Measurements from ENCODE around the gene IGFALS.
A peak's percentile ranks its signal among the peaks of the same experiment; 100 is the strongest.

The IGFALS gene

DNA sequence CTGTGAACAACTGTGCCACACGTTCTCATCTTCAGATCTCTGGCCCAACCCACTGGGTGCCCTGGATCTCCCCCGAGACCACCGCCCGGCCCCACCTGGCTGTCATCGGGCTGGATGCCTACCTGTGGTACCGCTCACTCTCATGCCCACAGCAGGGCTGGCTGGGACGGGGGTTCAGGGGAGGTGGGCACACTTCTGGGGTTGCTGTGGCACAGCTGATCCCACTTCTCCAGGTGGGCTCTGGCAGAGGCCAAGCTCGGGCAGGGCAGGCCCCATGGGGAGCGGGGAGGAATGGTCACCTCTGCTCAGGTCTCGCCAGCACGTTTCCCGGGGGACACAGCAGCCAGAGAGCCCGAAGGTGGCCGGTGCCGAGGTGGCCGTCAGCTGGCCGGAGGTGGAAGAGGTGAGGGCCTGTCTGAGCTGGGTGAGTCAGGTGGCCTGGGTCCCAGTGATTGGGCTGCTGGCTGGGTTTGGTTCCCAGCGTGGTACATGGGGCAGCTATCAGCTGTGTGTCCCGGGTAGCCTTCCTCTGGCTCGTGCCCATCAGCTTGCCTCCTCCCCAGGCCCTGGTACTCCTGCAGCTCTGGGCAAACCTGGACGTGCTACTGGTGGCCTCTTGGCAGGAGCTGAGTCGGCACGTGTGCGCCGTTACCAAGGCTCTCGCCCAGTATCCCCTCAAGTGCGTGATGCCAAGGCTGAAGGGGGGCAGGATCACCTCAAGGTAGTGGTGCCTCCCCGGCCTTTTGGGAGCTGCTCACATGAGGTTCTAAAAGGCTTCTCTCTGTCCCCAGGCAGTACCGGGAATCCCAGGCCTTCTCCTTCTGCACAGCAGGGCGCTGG, 18.3 kb downstream of the IGFALS start:
- no peak for DNase-seq

DNA sequence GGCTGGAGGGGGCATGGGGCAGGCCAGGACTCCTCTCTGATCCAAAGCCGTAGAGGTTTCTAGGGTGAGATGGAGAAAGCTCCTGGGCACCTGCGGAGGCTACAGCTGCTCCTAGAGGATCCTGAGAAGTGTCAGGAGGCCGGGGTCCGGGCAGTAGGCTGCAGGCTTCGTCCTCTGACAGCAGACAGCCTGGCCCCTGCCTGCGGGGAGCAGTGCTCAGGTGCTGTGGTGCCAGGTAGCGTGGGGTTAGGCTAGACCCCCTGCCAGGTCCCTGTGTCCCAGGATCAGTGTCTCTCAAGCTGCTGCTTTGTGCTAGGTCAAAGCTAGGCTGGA, 19.1 kb downstream of the IGFALS start:
- DNase-seq, result no peak

DNA sequence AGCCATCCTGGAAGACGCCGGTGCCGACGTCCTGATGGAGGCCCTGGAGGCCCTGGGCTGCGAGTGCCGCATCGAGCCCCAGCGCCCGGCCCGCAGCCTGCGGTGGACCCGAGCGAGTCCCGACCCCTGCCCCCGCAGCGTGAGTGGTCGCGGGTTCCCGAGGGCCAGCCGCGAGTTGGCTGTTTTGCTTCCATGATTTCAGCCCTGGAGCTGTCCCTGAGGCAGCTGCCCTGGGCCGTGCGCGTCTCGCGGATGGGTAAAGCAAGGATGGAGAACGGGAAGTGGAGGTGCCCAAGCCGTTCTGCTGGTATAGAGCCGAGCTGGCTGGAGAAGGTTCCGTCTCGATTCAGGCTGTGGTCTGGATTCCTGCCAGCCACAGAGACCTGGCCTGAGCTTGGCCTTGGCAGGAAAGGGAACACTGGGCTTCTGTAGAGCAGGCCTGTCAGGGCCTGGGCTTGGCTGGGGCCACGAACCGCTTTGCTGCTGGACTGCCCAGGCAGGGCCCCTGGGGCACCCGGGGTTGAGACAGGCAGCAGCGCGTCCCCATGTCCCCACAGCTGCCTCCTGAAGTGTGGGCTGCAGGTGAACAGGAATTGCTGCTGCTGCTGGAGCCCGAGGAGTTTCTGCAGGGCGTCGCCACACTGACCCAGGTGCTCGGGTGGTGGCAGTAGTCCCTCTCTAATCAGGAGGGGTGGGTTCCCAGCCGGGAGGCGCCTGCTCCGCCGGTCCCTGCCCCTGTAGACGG, 19.6 kb downstream of the IGFALS start:
- DNase-seq, result peak; percentile 53

DNA sequence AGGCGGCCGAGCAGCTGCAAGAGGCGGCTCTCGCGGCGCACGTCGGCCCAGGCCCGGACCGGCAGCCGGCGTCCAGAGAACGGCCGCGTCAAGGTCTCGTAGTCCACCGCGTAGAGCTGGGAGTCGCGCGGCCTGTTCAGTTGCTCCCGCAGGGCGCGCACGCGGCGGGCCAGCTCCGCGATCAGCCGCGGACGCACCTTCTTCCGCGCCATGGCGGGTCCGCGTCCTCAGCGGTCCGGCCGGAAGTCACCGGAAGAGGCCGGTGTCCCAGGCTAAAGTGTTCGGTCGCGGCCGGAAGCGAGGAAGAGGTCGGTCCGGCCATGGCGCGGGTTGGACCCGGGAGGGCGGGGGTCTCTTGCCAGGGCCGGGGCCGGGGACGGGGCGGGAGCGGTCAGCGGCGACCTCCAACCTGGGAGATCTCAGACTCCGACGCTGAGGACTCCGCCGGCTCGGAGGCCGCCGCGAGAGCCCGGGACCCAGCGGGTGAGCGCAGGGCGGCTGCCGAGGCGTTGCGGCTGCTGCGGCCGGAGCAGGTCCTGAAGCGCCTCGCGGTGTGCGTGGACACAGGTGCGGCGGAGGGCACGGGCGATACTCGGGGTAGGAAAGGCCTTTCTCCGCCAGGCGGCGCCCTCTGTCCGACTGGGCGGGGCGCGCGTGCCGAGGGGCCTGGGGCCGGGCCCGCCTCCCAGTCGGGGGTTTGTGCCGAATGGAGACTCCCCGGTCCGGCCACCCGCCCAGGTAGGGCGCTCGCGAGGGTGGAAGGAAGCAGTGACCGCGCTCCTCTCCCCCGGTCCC, 20.4 kb downstream of the IGFALS start, which contains the start of gene MRPS34:
Gene MRPS34 (minus strand): TSS at position 227 of the 795 bp plus-strand sequence. CDS start 15 bp downstream, at position 212.
- peak; percentile 96 for DNase-seq

DNA sequence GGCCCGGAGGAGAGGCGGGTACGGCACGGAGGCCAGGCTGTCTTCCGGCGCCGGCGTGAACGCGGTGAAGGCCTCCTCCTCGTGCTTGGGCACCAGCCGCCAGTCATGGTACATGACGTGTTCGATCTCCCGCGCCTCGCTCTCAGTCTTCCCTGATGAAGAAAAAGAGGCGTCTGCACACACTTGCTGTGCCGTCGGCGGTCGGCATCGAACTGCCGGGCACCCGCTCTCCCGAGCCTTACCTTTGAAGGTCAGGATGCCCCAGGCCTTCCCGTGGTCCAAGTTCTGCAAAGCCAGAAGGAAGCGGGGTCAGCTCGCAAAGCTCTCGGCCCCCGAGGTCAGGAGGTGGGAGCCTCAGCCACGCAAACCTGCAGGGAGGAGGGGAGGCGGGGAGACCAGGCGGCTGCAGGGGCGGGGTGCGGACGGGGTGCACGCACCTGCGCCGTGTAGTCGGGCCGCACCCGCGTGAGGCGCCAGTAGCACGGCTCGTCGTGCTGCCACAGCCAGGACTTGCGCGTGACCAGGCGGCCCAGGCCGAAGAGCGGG, 21.1 kb downstream of the IGFALS start, which contains the start of gene EME2:
Gene EME2 (plus strand): TSS at position 449 of the 546 bp plus-strand sequence. CDS start 418 bp downstream, outside the sequence.
- peak; percentile 75 for DNase-seq

DNA sequence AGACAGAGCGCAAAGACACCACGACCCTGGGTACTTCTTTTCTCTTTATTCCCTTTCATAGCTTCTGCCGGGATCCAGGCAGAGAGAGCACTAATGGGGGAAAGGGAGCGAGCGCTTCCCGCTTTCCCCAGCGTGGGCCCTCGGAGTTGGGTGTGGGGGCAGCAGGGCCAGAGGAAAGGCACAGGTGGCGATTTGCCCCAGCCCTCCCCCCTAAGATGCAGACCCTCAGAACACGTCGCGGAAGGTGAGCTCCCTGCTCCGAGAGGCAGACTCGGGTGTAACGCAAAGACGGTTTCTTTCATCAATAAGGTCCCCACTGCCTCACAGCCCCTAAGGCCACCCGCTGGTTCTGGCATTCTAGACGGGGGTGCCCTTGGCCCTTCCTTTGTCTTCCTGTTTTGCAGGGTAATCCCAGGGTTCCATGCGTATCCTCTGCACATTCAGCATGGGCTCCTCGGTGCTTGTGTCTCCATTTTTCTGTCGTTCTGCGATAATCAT, 21.6 kb downstream of the IGFALS start:
- peak; percentile 75 for DNase-seq

DNA sequence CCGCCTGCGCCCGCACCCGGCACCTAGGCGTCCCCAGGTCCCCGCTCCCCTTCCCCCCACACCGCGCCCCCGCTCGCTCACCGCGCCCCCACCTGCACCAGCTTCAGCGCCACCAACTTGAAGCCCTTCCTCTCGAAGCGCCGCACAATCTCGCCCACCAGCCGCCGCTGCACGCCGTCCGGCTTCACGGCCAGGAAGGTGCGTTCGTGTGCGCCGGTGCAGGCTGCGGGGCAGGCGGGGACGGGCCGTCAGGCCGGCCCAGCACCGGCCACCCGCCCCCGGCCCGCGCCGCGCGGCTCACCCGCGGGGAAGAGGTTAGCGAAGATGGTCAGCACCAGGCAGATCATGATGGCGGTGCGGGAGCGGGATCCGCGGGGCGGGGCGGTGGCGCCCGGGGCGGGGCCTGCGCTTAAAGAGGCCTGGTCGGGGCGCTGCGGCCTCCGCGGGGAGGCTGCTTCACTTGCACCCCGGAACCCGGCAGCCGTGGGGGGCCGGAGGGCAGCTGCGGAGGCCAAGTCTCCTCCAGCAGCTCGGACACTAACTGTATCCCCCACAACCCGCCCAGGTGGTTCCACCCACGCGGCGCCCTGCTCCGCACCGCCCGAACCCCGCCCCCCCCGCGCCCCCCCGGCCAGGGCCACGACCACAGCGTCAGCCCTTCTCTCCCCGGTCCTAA, 22.2 kb downstream of the IGFALS start, which contains the start of gene NME3:
Gene NME3 (minus strand): TSS at position 356 of the 676 bp plus-strand sequence. CDS start 9 bp downstream, at position 347.
- DNase-seq, result peak; percentile 73

DNA sequence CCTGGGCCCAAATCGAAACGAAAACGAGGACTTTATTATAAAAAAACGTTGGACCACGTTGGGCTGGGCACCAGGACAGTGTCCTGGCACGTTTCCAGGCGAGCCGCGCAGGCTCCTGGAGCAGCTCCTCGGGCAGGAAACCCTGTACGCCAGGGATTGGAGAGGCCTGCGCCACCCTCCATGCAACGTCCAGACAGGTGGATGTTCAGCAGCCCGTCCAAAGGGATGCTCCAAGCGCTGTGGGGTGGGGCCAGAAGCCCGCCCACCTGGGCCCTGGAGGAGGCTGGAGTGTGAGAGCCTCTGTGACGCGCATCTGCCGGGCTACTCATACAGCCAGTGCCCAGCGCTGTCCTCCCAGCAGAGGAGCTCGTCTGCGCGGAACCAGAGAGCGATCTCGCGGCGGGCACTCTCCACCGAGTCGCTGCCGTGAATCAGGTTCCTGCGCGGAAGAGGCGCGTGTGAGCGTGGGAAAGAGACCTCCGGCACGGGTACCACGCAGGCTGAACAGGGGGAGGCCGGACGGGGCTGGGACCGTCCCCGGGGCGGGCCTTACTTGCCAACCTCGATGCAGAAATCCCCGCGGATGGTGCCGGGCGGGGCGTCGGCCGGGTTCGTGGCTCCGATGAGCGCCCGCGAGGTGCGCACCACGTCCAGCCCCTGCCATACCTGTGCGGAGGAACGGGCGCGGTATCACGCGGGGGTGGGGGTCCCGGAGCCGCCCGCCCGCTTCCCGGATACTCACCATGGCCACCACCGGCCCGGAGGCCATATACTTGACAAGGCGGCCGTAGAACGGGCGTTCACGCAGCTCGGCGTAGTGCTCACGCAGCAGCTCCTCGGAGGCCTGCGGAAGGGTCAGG, 22.9 kb downstream of the IGFALS start:
- no peak for DNase-seq

DNA sequence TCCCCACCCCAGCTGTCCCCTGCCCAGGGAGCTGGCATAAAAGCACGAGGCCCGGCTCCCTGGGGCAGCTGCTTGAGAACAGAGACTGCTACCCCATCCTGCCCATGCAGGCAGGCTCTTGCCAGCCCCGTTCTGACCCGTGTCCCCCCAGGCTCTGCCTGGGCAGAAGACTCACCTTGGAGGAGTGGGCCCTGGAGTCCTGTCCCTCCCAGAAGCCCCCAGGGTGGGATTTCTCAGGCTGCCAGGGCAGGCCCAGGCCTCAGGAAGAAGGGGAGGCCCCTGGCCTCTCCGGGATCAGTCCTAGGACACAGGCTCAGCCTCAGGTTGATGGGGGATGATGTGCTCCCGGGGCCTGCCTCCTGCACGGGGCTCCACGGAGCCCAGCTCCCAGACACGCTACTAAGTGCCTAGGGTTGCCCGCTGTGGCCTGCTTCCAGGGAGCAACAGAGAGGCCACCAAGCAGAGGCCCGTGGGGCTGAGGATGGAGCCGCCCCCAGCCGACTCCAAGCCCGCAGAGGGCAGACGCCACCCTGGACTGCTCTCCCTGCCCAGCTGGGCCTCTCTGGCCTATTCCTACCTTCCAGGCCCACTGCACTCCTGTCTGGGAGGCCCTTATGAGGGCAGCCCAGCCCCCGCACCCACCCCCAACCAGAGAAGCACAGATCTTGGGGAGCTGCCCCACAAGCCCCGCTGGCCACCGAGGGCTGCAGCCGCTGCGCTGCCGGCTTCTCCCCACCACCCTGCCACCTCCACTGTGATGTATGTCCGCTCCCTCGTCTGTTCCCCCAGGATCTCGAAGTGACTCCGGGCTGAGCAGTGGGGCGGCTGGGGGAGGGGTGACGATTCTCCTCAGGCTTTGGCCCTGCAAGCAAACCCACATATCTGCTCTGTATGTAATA, 23.9 kb downstream of the IGFALS start:
- no peak for DNase-seq

DNA sequence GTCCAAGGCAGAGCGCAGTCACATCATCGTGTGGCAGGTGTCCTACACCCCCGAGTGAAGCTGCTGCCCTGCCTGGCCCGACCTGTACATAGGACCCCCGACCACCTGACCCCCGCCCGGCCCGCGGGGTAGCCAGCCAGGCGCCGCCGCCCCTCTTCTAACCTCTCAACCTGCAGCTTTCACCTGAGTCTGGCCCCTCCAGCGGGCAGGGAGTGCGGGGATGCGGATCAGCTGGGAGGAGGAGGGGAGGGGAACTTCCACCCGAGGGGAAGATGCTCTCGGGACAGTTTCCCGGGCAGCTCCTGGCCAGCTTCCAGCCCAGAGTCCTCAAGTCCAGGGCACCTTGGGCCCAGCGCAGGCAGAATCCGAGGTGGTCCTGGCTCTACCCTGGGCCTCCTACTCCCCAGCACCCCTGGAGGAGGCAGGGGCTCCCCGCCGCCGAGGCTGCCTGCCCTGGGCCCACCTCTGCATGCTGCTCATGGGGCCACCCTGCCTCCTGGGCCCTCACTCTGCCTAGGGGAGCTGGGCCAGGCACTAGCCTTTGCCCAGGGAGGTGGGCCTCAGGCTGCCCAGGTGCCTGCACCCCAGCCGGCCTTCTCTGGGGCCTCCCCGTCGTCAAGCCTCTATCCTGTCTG, 24.6 kb downstream of the IGFALS start:
- no peak for DNase-seq

DNA sequence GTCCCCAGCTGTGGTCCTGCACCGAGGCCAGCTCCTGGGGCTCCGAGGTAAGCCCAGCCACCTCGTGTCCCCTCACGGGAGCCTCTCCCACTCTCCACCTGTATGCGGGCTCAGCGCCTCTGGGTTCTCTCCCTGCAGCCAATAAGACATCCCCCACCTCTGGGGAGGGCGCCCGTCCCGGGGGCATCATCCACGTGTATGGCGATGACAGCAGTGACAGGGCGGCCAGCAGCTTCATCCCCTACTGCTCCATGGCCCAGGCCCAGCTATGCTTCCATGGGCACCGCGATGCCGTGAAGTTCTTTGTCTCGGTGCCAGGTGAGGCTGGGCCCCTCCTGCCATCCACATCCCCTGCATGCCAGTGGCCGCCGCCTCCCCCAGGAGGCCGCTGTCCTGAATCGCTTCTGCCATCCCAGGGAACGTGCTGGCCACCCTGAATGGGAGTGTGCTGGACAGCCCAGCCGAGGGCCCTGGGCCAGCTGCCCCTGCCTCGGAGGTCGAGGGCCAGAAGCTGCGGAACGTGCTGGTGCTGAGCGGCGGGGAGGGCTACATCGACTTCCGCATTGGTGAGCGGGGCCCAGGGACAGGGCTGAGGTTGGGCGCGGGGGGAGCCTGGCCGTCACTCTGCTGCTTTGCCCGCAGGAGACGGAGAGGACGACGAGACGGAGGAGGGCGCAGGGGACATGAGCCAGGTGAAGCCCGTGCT, 25.3 kb downstream of the IGFALS start:
- no peak for DNase-seq

DNA sequence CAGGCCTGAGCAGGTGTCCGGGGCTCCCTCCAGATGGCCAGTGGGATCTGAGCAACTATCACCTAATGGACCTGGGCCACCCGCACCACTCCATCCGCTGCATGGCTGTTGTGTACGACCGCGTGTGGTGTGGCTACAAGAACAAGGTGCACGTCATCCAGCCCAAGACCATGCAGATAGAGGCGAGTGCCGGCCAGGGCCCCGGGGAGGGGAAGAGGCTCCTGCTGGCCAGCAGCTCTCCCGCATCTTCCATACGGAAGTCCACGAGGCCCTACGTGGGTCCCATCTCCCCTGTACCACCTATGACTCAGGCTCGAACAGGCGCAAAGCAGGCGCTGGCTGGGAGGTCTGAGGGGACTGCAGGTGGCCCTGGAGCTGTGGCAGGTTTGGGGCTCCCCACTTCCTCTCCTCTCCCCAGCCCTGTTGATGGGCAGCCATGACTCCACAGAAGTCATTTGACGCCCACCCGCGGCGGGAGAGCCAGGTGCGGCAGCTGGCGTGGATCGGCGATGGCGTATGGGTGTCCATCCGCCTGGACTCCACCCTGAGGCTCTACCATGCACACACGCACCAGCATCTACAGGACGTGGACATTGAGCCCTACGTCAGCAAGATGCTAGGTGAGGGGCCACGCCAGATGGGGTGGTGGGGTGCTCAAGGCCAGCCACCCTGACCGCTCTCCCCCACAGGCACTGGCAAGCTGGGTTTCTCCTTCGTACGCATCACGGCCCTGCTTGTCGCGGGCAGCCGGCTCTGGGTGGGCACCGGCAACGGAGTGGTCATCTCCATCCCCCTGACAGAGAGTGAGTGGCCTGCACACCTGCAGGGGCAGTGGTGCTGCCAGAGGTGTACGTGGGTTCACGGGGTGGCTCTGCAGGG, 26.1 kb downstream of the IGFALS start:
- no peak for DNase-seq

DNA sequence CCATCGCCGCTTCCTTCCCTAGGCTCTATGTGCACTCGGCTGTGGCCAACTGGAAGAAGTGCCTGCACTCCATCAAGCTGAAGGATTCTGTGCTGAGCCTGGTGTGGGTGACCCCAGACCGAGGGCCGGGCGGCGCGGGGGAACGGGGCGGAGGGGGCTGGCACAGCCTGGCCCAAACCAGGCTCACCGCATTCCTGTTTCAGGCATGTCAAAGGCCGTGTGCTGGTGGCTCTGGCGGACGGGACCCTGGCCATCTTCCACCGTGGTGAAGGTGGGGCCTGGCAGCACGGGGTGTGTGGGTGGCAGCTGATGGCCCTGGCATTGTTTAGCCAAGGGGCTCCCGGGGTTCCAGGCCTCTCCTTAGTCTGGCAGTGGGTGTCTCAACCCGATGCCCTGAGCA, 26.8 kb downstream of the IGFALS start:
- DNase-seq, result no peak

DNA sequence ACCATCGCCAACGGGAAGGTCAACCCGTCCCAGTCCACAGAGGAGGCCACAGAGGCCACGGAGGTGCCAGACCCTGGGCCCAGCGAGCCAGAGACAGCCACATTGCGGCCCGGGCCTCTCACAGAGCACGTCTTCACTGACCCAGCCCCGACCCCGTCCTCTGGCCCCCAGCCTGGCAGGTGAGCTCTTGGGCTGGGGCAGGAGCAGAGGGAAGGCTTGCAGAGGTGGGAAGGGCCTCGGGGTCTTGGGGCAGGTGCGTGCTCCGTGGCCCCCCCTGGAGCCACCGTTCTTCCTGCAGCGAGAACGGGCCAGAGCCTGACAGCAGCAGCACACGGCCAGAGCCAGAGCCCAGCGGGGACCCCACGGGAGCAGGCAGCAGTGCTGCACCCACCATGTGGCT, 27.3 kb downstream of the IGFALS start:
- DNase-seq, result no peak

DNA sequence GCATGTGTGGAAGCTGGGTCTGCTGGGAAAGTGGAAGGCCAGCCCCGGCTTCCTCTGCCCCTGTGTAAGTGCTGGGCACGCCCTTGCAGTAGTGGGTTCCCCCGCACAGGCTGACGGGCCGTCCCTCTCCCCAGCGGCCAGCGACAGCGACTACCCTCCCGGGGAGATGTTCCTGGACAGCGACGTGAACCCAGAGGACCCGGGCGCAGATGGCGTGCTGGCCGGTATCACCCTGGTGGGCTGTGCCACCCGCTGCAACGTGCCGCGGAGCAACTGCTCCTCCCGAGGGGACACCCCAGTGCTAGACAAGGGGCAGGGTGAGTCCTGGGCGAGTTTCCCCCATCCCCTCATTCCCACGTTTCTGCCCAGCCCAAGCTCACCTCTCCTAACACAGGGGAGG, 27.7 kb downstream of the IGFALS start:
- DNase-seq, result no peak

DNA sequence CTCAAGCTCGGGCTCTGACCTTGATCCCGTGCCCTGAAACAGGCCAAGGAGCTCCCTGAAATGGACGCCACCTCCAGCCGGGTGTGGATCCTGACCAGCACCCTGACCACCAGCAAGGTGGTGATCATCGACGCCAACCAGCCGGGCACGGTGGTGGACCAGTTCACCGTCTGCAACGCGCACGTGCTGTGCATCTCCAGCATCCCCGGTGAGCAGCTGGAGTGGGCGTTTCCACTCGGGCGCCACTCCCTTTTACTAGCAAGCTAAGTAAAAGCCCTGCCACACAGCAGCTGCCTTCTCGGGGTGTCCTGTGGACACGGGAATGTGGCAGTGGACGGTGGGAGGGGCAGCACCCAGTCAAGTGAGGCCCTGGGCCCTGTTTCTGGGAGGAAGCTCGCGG, 28.5 kb downstream of the IGFALS start:
- DNase-seq, result no peak

Measured in NCI-H69 (cell line).